ENCODE data around the gene BCL7A.
A peak's percentile ranks its signal among the peaks of the same experiment; 100 is the strongest.

The BCL7A gene

DNA sequence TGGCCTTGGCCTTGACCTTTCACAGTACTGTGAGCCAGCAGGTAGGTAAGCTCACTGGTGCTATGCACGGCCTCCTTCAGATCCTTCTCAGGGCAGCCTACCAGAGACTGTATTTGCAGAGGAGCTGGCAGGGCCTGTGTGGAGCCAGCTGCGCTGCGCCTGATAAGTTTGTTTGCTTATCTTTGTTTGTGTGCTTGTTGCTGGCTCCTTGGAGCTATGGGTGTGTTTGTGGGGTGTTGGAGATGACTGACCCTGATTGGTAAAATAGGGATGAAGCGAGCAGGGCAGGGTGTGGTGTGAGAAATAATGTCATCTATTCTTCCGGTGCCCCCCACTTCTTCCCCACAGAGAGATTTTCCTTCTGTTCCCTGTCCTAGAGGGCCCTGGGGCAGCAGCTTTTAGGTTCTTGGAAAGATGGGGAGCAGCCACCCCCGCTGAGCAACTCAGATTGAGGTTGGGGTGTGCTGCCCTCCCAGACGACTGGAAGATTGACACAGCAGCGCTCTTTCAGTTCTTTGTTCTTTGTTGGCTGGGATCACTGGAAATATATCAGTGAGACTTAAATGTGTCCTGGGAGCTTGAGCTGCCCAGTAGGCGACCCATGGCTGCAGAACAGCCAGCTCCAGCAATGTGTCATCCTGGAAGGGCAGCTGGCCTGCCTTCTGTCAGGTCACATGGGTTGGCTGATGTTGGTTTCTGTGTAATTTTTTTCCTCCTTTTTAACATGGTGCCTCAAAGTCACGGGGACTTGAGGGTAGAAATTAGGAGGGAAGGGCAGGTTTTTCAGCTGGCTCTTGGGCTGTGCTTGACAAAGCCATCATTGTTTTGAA, 76.5 kb downstream of the BCL7A start:
- H3K4me3 ChIP-seq (ENCODE audit: low read length): no peak overlapping the region
- H3K18ac ChIP-seq (ENCODE audit: low read length): no peak overlapping the region
- peaks cover 29% of the 10 kb centered on the region for H3K79me1 ChIP-seq (ENCODE audit: low read length)
- DNase-seq: peak; percentile 90
- peak overlapping the region; percentile 27 for H2BK5ac ChIP-seq (ENCODE audit: low read length)
- peak overlapping the region; percentile 6 for H3K9ac ChIP-seq (ENCODE audit: low read length)
- H2BK15ac ChIP-seq (replicated peaks; ENCODE audit: low read depth): no peak overlapping the region
- no peak overlapping the region for H3K27ac ChIP-seq (ENCODE audit: low read depth, low read length)
- H2BK120ac ChIP-seq (ENCODE audit: low read depth, low read length): no peak overlapping the region
- no peak overlapping the region for H3K4ac ChIP-seq (ENCODE audit: low read depth, low read length)
- no peaks in the 10 kb centered on the region for H3K27me3 ChIP-seq (ENCODE audit: insufficient read depth, low read length, poor library complexity)
- WGBS (ENCODE audit: extremely low coverage, insufficient coverage, low lambda C conversion rate): no CpG with 5 or more reads among the region's 10 CpGs
- H3K56ac ChIP-seq (ENCODE audit: low read length): peak overlapping the region; percentile 43
- no peak overlapping the region for H3K4me2 ChIP-seq (ENCODE audit: low read length)
- no peak overlapping the region for H2AK5ac ChIP-seq (ENCODE audit: low read length)
- H3K36me3 ChIP-seq (ENCODE audit: control insufficient read depth, insufficient read depth, low read length): no peaks in the 10 kb centered on the region
- H3K79me2 ChIP-seq (ENCODE audit: control insufficient read depth, insufficient read depth, low read length): peaks cover 26% of the 10 kb centered on the region
- no peak overlapping the region for H3K23ac ChIP-seq (ENCODE audit: low read length)
- peaks cover 12% of the 10 kb centered on the region for H3K4me1 ChIP-seq (ENCODE audit: control insufficient read depth, low read depth, low read length)
- H4K5ac ChIP-seq (ENCODE audit: low read length): no peak overlapping the region
- no peak overlapping the region for H4K8ac ChIP-seq (ENCODE audit: low read depth, low read length)

DNA sequence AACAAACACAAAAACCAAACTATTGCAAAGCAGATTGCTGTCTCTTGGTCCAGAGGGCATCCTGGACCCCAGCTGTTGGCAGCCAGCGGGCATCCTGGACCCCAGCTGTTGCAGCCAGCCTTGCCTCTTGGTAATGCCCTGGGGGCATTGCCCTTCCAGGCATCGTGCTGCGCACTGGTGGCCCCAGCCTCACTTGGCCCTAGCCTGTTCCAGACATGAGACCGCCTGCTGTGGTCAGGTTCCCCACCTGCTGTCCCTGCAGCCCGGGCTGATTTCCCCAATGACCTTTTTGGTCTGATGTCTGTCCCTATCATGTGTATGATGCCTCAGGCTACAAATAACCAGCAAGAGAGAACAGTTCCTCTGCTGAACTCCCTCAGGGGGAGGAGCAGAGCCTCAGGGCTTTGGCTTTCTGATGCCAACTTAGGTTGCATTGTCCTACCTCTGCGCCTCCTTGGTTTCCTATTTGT, 77.6 kb downstream of the BCL7A start:
- H3K4me3 ChIP-seq (ENCODE audit: low read length): no peak overlapping the region
- H3K23ac ChIP-seq (ENCODE audit: low read length): no peak overlapping the region
- H2BK15ac ChIP-seq (replicated peaks; ENCODE audit: low read depth): no peak overlapping the region
- H2BK120ac ChIP-seq (ENCODE audit: low read depth, low read length): no peak overlapping the region
- H3K27ac ChIP-seq (ENCODE audit: low read depth, low read length): no peak overlapping the region
- H3K56ac ChIP-seq (ENCODE audit: low read length): peak overlapping the region; percentile 37
- H4K5ac ChIP-seq (ENCODE audit: low read length): no peak overlapping the region
- no peak overlapping the region for H3K4me2 ChIP-seq (ENCODE audit: low read length)
- H3K27me3 ChIP-seq (ENCODE audit: insufficient read depth, low read length, poor library complexity): no peaks in the 10 kb centered on the region
- H3K79me1 ChIP-seq (ENCODE audit: low read length): peaks cover 17% of the 10 kb centered on the region
- no peaks in the 10 kb centered on the region for H3K36me3 ChIP-seq (ENCODE audit: control insufficient read depth, insufficient read depth, low read length)
- H4K8ac ChIP-seq (ENCODE audit: low read depth, low read length): no peak overlapping the region
- no peak overlapping the region for H2AK5ac ChIP-seq (ENCODE audit: low read length)
- WGBS (ENCODE audit: extremely low coverage, insufficient coverage, low lambda C conversion rate): no CpG with 5 or more reads among the region's 6 CpGs
- H3K18ac ChIP-seq (ENCODE audit: low read length): no peak overlapping the region
- peaks cover 14% of the 10 kb centered on the region for H3K79me2 ChIP-seq (ENCODE audit: control insufficient read depth, insufficient read depth, low read length)
- no peak overlapping the region for H3K4ac ChIP-seq (ENCODE audit: low read depth, low read length)
- DNase-seq: no peak
- H3K4me1 ChIP-seq (ENCODE audit: control insufficient read depth, low read depth, low read length): peaks cover 12% of the 10 kb centered on the region
- H3K9ac ChIP-seq (ENCODE audit: low read length): no peak overlapping the region
- H2BK5ac ChIP-seq (ENCODE audit: low read length): peak overlapping the region; percentile 12

DNA sequence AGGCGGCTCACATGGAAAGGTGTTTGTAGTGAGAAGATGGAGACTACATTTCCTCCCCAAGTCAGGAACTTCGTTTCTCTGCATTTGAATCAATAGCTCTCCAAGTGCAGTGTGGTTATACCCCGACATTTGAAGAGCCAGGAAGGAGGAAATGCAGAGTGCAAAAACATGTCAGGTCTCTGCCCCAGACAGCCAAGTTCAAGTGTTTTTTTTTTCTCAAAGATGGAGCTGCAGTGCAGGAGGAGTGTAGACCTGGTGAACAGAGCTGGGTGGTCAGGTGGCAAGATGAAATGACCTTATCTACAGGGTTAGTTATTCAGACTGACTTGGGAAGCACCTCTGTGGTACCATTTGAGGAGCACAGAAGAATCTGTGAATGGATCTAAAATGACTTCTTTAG, 78.2 kb downstream of the BCL7A start:
- H3K23ac ChIP-seq (ENCODE audit: low read length): no peak overlapping the region
- WGBS (ENCODE audit: extremely low coverage, insufficient coverage, low lambda C conversion rate): no CpG with 5 or more reads among the region's 3 CpGs
- H2AK5ac ChIP-seq (ENCODE audit: low read length): no peak overlapping the region
- no peaks in the 10 kb centered on the region for H3K27me3 ChIP-seq (ENCODE audit: insufficient read depth, low read length, poor library complexity)
- H3K18ac ChIP-seq (ENCODE audit: low read length): no peak overlapping the region
- no peak overlapping the region for H2BK15ac ChIP-seq (replicated peaks; ENCODE audit: low read depth)
- H3K79me1 ChIP-seq (ENCODE audit: low read length): peaks cover 11% of the 10 kb centered on the region
- H3K9ac ChIP-seq (ENCODE audit: low read length): no peak overlapping the region
- no peaks in the 10 kb centered on the region for H3K36me3 ChIP-seq (ENCODE audit: control insufficient read depth, insufficient read depth, low read length)
- H3K27ac ChIP-seq (ENCODE audit: low read depth, low read length): no peak overlapping the region
- no peak overlapping the region for H3K4me2 ChIP-seq (ENCODE audit: low read length)
- H3K56ac ChIP-seq (ENCODE audit: low read length): no peak overlapping the region
- H2BK5ac ChIP-seq (ENCODE audit: low read length): peak overlapping the region; percentile 12
- no peak overlapping the region for H2BK120ac ChIP-seq (ENCODE audit: low read depth, low read length)
- H3K79me2 ChIP-seq (ENCODE audit: control insufficient read depth, insufficient read depth, low read length): peaks cover 8% of the 10 kb centered on the region
- H4K5ac ChIP-seq (ENCODE audit: low read length): no peak overlapping the region
- no peak overlapping the region for H4K8ac ChIP-seq (ENCODE audit: low read depth, low read length)
- H3K4ac ChIP-seq (ENCODE audit: low read depth, low read length): no peak overlapping the region
- H3K4me3 ChIP-seq (ENCODE audit: low read length): no peak overlapping the region
- no peak for DNase-seq
- peaks cover 12% of the 10 kb centered on the region for H3K4me1 ChIP-seq (ENCODE audit: control insufficient read depth, low read depth, low read length)

DNA sequence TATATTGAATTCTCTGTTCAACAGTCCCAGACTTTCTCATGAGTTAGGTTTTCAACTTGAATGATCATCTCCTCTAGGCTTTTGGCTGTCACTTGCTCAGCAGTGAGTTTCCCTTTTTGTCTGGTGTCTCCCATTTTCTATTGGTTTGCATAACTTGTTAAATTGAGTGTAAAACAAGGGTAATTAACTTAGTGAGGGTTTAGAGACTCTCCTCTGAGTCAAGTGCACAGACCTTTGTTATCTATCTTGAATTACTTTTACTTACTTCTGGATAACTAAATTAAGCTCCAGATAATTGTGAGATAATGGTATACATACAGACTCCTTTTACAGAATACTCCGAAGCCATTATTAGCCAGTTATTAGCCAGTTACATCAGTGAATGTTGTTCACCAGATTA, 78.9 kb downstream of the BCL7A start:
- DNase-seq: no peak
- Histone ChIP-seq H2BK120ac (ENCODE audit: low read depth, low read length) (no peak overlapping the region), H3K79me2 (ENCODE audit: control insufficient read depth, insufficient read depth, low read length) (peaks cover 5% of the 10 kb centered on the region), H2AK5ac (ENCODE audit: low read length) (no peak overlapping the region), H2BK15ac (replicated peaks; ENCODE audit: low read depth) (no peak overlapping the region), H3K4me3 (ENCODE audit: low read length) (no peak overlapping the region), H3K4me2 (ENCODE audit: low read length) (no peak overlapping the region), H3K9ac (ENCODE audit: low read length) (no peak overlapping the region), H2BK5ac (ENCODE audit: low read length) (no peak overlapping the region), H3K18ac (ENCODE audit: low read length) (no peak overlapping the region), H3K27ac (ENCODE audit: low read depth, low read length) (no peak overlapping the region), H3K4ac (ENCODE audit: low read depth, low read length) (no peak overlapping the region), H3K23ac (ENCODE audit: low read length) (no peak overlapping the region), H3K79me1 (ENCODE audit: low read length) (peaks cover 8% of the 10 kb centered on the region), H3K27me3 (ENCODE audit: insufficient read depth, low read length, poor library complexity) (no peaks in the 10 kb centered on the region), H3K56ac (ENCODE audit: low read length) (no peak overlapping the region), H4K8ac (ENCODE audit: low read depth, low read length) (no peak overlapping the region), H3K36me3 (ENCODE audit: control insufficient read depth, insufficient read depth, low read length) (no peaks in the 10 kb centered on the region), H3K4me1 (ENCODE audit: control insufficient read depth, low read depth, low read length) (peaks cover 12% of the 10 kb centered on the region), H4K5ac (ENCODE audit: low read length) (no peak overlapping the region)
- WGBS (ENCODE audit: extremely low coverage, insufficient coverage, low lambda C conversion rate): no CpG with 5 or more reads among the region's 1 CpG

DNA sequence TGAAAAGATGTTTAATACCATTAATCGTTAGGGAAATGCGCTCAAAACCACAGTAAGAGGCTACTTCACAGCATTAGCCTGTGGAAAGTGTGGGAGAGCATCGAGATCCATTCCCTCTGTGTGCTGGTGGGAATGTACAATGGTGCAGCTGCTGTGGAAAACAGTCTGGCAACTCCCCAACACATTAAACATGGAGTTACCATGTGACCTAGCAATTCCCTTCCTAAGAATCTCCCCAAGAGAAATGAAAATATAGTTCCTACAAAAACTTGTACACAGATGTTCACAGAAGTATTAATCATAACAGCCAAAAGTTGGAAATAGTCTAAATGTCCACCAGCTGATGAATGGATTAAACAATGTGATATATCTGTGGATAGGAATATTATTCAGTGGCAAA, 80.6 kb downstream of the BCL7A start:
- DNase-seq: no peak
- no peak overlapping the region for H3K4me3 ChIP-seq (ENCODE audit: low read length)
- no peak overlapping the region for H3K56ac ChIP-seq (ENCODE audit: low read length)
- H3K27me3 ChIP-seq (ENCODE audit: insufficient read depth, low read length, poor library complexity): no peaks in the 10 kb centered on the region
- H2AK5ac ChIP-seq (ENCODE audit: low read length): no peak overlapping the region
- H3K18ac ChIP-seq (ENCODE audit: low read length): no peak overlapping the region
- no peak overlapping the region for H3K9ac ChIP-seq (ENCODE audit: low read length)
- H3K4me1 ChIP-seq (ENCODE audit: control insufficient read depth, low read depth, low read length): peaks cover 12% of the 10 kb centered on the region
- no CpG with 5 or more reads among the region's 3 CpGs for WGBS (ENCODE audit: extremely low coverage, insufficient coverage, low lambda C conversion rate)
- H4K5ac ChIP-seq (ENCODE audit: low read length): no peak overlapping the region
- H3K27ac ChIP-seq (ENCODE audit: low read depth, low read length): no peak overlapping the region
- no peak overlapping the region for H4K8ac ChIP-seq (ENCODE audit: low read depth, low read length)
- no peak overlapping the region for H2BK120ac ChIP-seq (ENCODE audit: low read depth, low read length)
- no peak overlapping the region for H2BK5ac ChIP-seq (ENCODE audit: low read length)
- H3K23ac ChIP-seq (ENCODE audit: low read length): no peak overlapping the region
- H3K36me3 ChIP-seq (ENCODE audit: control insufficient read depth, insufficient read depth, low read length): no peaks in the 10 kb centered on the region
- no peak overlapping the region for H3K4me2 ChIP-seq (ENCODE audit: low read length)
- H3K79me1 ChIP-seq (ENCODE audit: low read length): peaks cover 5% of the 10 kb centered on the region
- peaks cover 2% of the 10 kb centered on the region for H3K79me2 ChIP-seq (ENCODE audit: control insufficient read depth, insufficient read depth, low read length)
- no peak overlapping the region for H2BK15ac ChIP-seq (replicated peaks; ENCODE audit: low read depth)
- H3K4ac ChIP-seq (ENCODE audit: low read depth, low read length): no peak overlapping the region
